A549 (cell line): ENCODE data around the gene TNFRSF11A. TPM values are rescaled to one million over a fixed set of nuclear protein-coding genes. Genes with fewer than 3 reads are reported as not detected.

Experiments used
- ATAC-seq, 2 experiments: fragments of 200-7000 bp in 1 of 2; fragments of >200 bp in 1 of 2; cut with Nextera tagmentation in 1 of 2; cut with Tn5 transposase in 1 of 2; 3 replicates each; pipeline versions ENCODE4 v1.8.0 to v1.9.1; 2018 to 2020; ENCODE audit warnings: mild to moderate bottlenecking in 1 of 2, moderate library complexity in 1 of 2
- CTCF ChIA-PET: fragments of 300-600 bp; sonication (Branson Sonifier 250); formaldehyde crosslinking; extraction: SDS; loops from one replicate; lab custom pipeline; 2021; ENCODE audit warnings: antibody characterized with exemption, inconsistent platforms; lab: Yijun Ruan, JAX
- POLR2A ChIA-PET: fragments of 350-600 bp; formaldehyde crosslinking; extraction: SDS; loops from one replicate; lab custom pipeline; 2021; ENCODE audit warnings: antibody characterized with exemption, inconsistent platforms; lab: Yijun Ruan, JAX
- DNase-seq, 2 experiments: peaks; one replicate each; pipeline versions ENCODE4 v3.0.0 to v3.0.0-alpha.2; 2011 to 2016; ENCODE audit warnings: low read depth in 1 of 2, low spot score in 1 of 2
- FAIRE-seq: peaks from 2 replicates; lab custom pipeline; 2011; peaks lifted over from hg19 to GRCh38; lab: Jason Lieb, UNC
- H3K27ac ChIP-seq, 2 experiments: fragments of >200 bp; sonication (Bioruptor Twin); formaldehyde crosslinking; 3 replicates each; pipeline ENCODE4 v1.5.1; 2016 to 2017
- H3K4me1 ChIP-seq: fragments of >200 bp; sonication (Bioruptor Twin); formaldehyde crosslinking; 3 replicates; pipeline ENCODE4 v1.6.1; 2016
- H3K4me2 ChIP-seq: fragments of >200 bp; sonication (Bioruptor Twin); formaldehyde crosslinking; 3 replicates; pipeline ENCODE4 v1.6.1; 2016
- H3K4me3 ChIP-seq: fragments of >200 bp; sonication (Bioruptor Twin); formaldehyde crosslinking; 3 replicates; pipeline ENCODE4 v1.5.1; 2016
- H3K9me3 ChIP-seq: fragments of >200 bp; sonication (Bioruptor Twin); formaldehyde crosslinking; 3 replicates; pipeline ENCODE4 v1.6.1; 2016
- BHLHE40 ChIP-seq: IDR thresholded peaks from 2 replicates; pipeline ENCODE4 v1.6.1; 2012; ENCODE audit warnings: low read depth, low read length, inconsistent platforms
- CBX2 ChIP-seq: fragments of 200-600 bp; sonication (generic); IDR thresholded peaks from 2 replicates; pipeline ENCODE4 v1.6.1; 2016; ENCODE audit warnings: low read depth, mild to moderate bottlenecking, borderline replicate concordance
- CEBPB ChIP-seq, 2 experiments: fragments of >200 bp in 1 of 2; sonication (Bioruptor Twin) in 1 of 2; formaldehyde crosslinking in 1 of 2; IDR thresholded peaks; 2 replicates each; pipeline ENCODE4 v1.6.1; 2012 to 2016
- CTCF ChIP-seq: fragments of >200 bp; sonication (Bioruptor Twin); formaldehyde crosslinking; IDR thresholded peaks from 3 replicates; pipeline ENCODE4 v1.5.1; 2016
- EHF ChIP-seq: fragments of 250-450 bp; sonication (Bioruptor Pico); IDR thresholded peaks from 2 replicates; pipeline ENCODE4 v1.5.0; 2020; ENCODE audit warnings: mild to moderate bottlenecking
- EHMT2 ChIP-seq: fragments of 200-600 bp; sonication (generic); IDR thresholded peaks from 2 replicates; pipeline ENCODE4 v1.6.1; 2016; ENCODE audit warnings: antibody characterized with exemption, low read depth, mild to moderate bottlenecking, moderate library complexity
- ELK1 ChIP-seq: fragments of 150-350 bp; IDR thresholded peaks from 2 replicates; pipeline ENCODE4 v1.6.1; 2014; ENCODE audit warnings: low read depth, mild to moderate bottlenecking, low read length
- ESRRA ChIP-seq: fragments of 150-350 bp; IDR thresholded peaks from 2 replicates; pipeline ENCODE4 v1.6.1; 2014; ENCODE audit warnings: mild to moderate bottlenecking, low read length, borderline replicate concordance
- FOXS1 ChIP-seq: fragments of 250-450 bp; sonication (Bioruptor Pico); IDR thresholded peaks from 2 replicates; pipeline ENCODE4 v1.5.0; 2020; ENCODE audit warnings: mild to moderate bottlenecking, moderate library complexity
- GATA3 ChIP-seq: IDR thresholded peaks from 2 replicates; pipeline ENCODE4 v1.6.1; 2012; ENCODE audit warnings: borderline replicate concordance
- HES2 ChIP-seq: fragments of >200 bp; sonication (Bioruptor Twin); formaldehyde crosslinking; IDR thresholded peaks from 2 replicates; pipeline ENCODE4 v1.6.1; 2016
- HOXB5 ChIP-seq: fragments of 250-450 bp; sonication (Bioruptor Pico); IDR thresholded peaks from 2 replicates; pipeline ENCODE4 v1.5.0; 2020; ENCODE audit warnings: mild to moderate bottlenecking, moderate library complexity
- JUN ChIP-seq, 2 experiments: fragments of >200 bp; sonication (Bioruptor Twin); formaldehyde crosslinking; IDR thresholded peaks; 2 replicates in 1 of 2; 3 replicates in 1 of 2; pipeline ENCODE4 v1.6.1; 2016 to 2017
- JUNB ChIP-seq: fragments of >200 bp; sonication (Bioruptor Twin); formaldehyde crosslinking; IDR thresholded peaks from 2 replicates; pipeline ENCODE4 v1.6.1; 2016
- KDM1A ChIP-seq: fragments of 200-600 bp; sonication (generic); IDR thresholded peaks from 2 replicates; pipeline ENCODE4 v1.6.1; 2016; ENCODE audit warnings: low read depth, mild to moderate bottlenecking
- MAFK ChIP-seq: fragments of 450-650 bp; IDR thresholded peaks from 2 replicates; pipeline ENCODE4 v1.6.1; 2014; ENCODE audit not compliant: partially characterized antibody
- MAZ ChIP-seq: fragments of 150-350 bp; IDR thresholded peaks from 2 replicates; pipeline ENCODE4 v1.6.1; 2014; ENCODE audit warnings: antibody characterized with exemption, low read depth, low read length, borderline replicate concordance
- NFE2L2 ChIP-seq: fragments of 150-350 bp; conservative IDR thresholded peaks from 2 replicates; pipeline ENCODE4 v1.6.1; 2014; ENCODE audit warnings: low read length
- NPAS2 ChIP-seq: fragments of 250-450 bp; sonication (Bioruptor Pico); IDR thresholded peaks from 2 replicates; pipeline ENCODE4 v1.8.0; 2022; ENCODE audit warnings: mild to moderate bottlenecking, moderate library complexity, borderline replicate concordance
- NR3C1 ChIP-seq: fragments of >200 bp; sonication (Bioruptor Twin); formaldehyde crosslinking; IDR thresholded peaks from 3 replicates; pipeline ENCODE4 v1.6.1; 2017
- POLR2A ChIP-seq: IDR thresholded peaks from 2 replicates; pipeline ENCODE4 v1.6.1; 2012; ENCODE audit warnings: mild to moderate bottlenecking, low read length
- RAD21 ChIP-seq, 2 experiments: fragments of >200 bp in 1 of 2; sonication (Bioruptor Twin) in 1 of 2; formaldehyde crosslinking in 1 of 2; IDR thresholded peaks in 1 of 2; conservative IDR thresholded peaks in 1 of 2; 2 replicates in 1 of 2; 3 replicates in 1 of 2; pipeline ENCODE4 v1.6.1; 2012 to 2018; ENCODE audit warnings: inconsistent platforms in 1 of 2
- RARB ChIP-seq: fragments of 250-450 bp; sonication (Bioruptor Pico); IDR thresholded peaks from 2 replicates; pipeline ENCODE4 v1.8.0; 2021; ENCODE audit warnings: mild to moderate bottlenecking, moderate library complexity
- RFX5 ChIP-seq: fragments of 450-650 bp; IDR thresholded peaks from 2 replicates; pipeline ENCODE4 v1.7.1; 2014; ENCODE audit warnings: antibody characterized with exemption, mild to moderate bottlenecking, moderate library complexity
- RNF2 ChIP-seq: fragments of 200-600 bp; sonication (generic); IDR thresholded peaks from 2 replicates; pipeline ENCODE4 v1.6.1; 2016; ENCODE audit warnings: low read depth, mild to moderate bottlenecking, antibody characterized with exemption, moderate library complexity, borderline replicate concordance
- SMC3 ChIP-seq: fragments of >200 bp; sonication (Bioruptor Twin); formaldehyde crosslinking; IDR thresholded peaks from 3 replicates; pipeline ENCODE4 v1.6.1; 2018; ENCODE audit warnings: inconsistent platforms
- TFCP2L1 ChIP-seq: fragments of 250-450 bp; sonication (Bioruptor Pico); IDR thresholded peaks from 2 replicates; pipeline ENCODE4 v1.5.0; 2021; ENCODE audit warnings: mild to moderate bottlenecking
- TP53 ChIP-seq: fragments of 250-450 bp; sonication (Bioruptor Pico); IDR thresholded peaks from 2 replicates; pipeline ENCODE4 v1.5.0; 2021; ENCODE audit warnings: mild to moderate bottlenecking, moderate library complexity
- ZC3H11A ChIP-seq: fragments of 450-650 bp; IDR thresholded peaks from 2 replicates; pipeline ENCODE4 v1.6.1; 2014; ENCODE audit warnings: antibody characterized with exemption, mild to moderate bottlenecking
- ZFP36 ChIP-seq: fragments of 450-650 bp; IDR thresholded peaks from 2 replicates; pipeline ENCODE4 v1.6.1; 2014; ENCODE audit warnings: borderline replicate concordance; ENCODE audit not compliant: partially characterized antibody
- ZNF302 ChIP-seq: fragments of 250-450 bp; sonication (Bioruptor Pico); IDR thresholded peaks from 2 replicates; pipeline ENCODE4 v1.9.0; 2021; ENCODE audit warnings: inconsistent platforms, mild to moderate bottlenecking, moderate library complexity
- WGBS: methylation state at CpG from one replicate; pipeline ENCODE4 v1.1.6; 2017; ENCODE audit errors: missing lambda C conversion rate; 5-methylcytosine and 5-hydroxymethylcytosine counted together
- polyA minus RNA-seq: library from RNA; depleted of rRNA, polyadenylated mRNA; stranded (reverse); fragments of >200 nt; gene quantifications from 2 replicates; pipeline ENCODE4 v1.2.3, GENCODE V29; 2011; rRNA and poly(A)+ RNA removed
- polyA plus RNA-seq, 4 experiments: library from polyadenylated mRNA; depleted of rRNA in 3 of 4; stranded (reverse); fragments of >200 nt; fragmentation: RNase III in 1 of 4; extraction: RNeasy Plus Mini Kit Qiagen cat#74134 plus additional on column Dnase treatment in 1 of 4; gene quantifications; 2 replicates in 3 of 4; 3 replicates in 1 of 4; pipeline ENCODE4 v1.2.3, GENCODE V29; 2011 to 2017
- TF ChIP-seq, protein P1 (sequence below): fragments of >200 bp; sonication (Bioruptor Twin); formaldehyde crosslinking; IDR thresholded peaks from 3 replicates; pipeline ENCODE4 v1.6.1; 2016

Gene TNFRSF11A
- 4.0 and 5.2 TPM in 2 replicates for polyA plus RNA-seq (2011; rRNA removed)
- 3.5 and 4.2 TPM in 2 replicates for polyA plus RNA-seq (2012; cell fraction: cytosol; rRNA removed)
- 4.2 and 6.0 TPM in 2 replicates for polyA plus RNA-seq (2012; cell fraction: nucleus; rRNA removed)
- 1.9 to 2.1 TPM (median 2.0 TPM) in 3 replicates for polyA plus RNA-seq (2017; fragmentation: RNase III; extraction: RNeasy Plus Mini Kit Qiagen cat#74134 plus additional on column Dnase treatment)
- 2.2 and 3.7 TPM in 2 replicates for polyA minus RNA-seq

GRCh38 chr18:62324917-62325805 is at the start of gene TNFRSF11A:
Gene TNFRSF11A (plus strand): TSS chr18:62325310. CDS start chr18:62325353, 43 bp downstream.
- 2% methylated on average over 25 of the region's 99 CpGs for WGBS
- POLR2A ChIA-PET = no interaction called here
- peak; percentile 89 to 90 for ATAC-seq
- H3K4me2 ChIP-seq = peak within 1 kb of the TSS; percentile 94
- no peak for FAIRE-seq
- peak; percentile 38 to 57 for DNase-seq
- CTCF ChIA-PET = interaction anchor here (0.9 to 3.0 kb wide), 10 partner anchors 10 to 259 kb away, joined by 3 to 14 read pairs (median 4); no protein-coding TSS in a partner anchor
- H3K27ac ChIP-seq = peak within 1 kb of the TSS; percentile 72 to 81
- peaks cover 19% of the 10 kb centered on the region for H3K4me1 ChIP-seq
- peak; percentile 81; the same call in 1 of the 2 replicates for TF ChIP-seq RNF2
- TF ChIP-seq POLR2A = peak; percentile 66
- peak; percentile 26 to 32; a peak in 3 of 5 replicates for TF ChIP-seq RAD21 (conservative IDR thresholded peaks at IDR 0.05 in 1 of 2, IDR thresholded peaks at IDR 0.05 in 1 of 2)
- TF ChIP-seq NFE2L2 = no peak
- no peak for TF ChIP-seq CEBPB (IDR thresholded peaks at IDR 0.05)
- TF ChIP-seq HES2 = no peak
- TF ChIP-seq ZFP36 = no peak
- no peak for TF ChIP-seq NR3C1
- TF ChIP-seq, protein P1, sequence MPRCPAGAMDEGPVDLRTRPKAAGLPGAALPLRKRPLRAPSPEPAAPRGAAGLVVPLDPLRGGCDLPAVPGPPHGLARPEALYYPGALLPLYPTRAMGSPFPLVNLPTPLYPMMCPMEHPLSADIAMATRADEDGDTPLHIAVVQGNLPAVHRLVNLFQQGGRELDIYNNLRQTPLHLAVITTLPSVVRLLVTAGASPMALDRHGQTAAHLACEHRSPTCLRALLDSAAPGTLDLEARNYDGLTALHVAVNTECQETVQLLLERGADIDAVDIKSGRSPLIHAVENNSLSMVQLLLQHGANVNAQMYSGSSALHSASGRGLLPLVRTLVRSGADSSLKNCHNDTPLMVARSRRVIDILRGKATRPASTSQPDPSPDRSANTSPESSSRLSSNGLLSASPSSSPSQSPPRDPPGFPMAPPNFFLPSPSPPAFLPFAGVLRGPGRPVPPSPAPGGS = 0 out of 3 replicates have a peak, but pooled peaks have one; percentile 47
- peak; percentile 61 for TF ChIP-seq CTCF
- no peak for TF ChIP-seq EHMT2
- TF ChIP-seq SMC3 = peak; percentile 52
- no peak for TF ChIP-seq CBX2
- H3K4me3 ChIP-seq = peak within 1 kb of the TSS; percentile 70
- no peaks in the 10 kb centered on the region for H3K9me3 ChIP-seq

DNA sequence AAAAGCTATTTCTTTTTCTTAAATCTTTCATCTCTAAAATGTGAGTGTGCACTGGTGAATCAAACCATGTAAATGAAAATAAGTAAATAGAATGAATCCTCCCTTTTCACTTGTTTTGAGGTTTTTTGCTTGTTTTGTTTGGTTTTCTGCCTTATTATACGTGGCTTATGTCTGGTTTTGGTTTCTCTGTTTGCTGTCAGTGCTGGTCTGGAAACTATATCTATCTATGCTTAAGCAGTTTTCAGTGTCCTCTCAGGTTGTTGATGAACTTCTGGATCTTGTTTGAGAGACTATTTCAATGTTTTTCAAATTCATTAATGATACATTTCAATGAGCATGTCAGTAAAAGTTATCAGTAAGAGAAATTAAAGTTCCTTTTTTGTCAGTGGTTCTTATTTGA is 48.1 kb upstream of the TNFRSF11A start:
- WGBS = 70% methylated on average over 1 of the region's 1 CpG
- H3K27ac ChIP-seq = no peak overlapping the region
- POLR2A ChIA-PET = no interaction called here
- H3K4me3 ChIP-seq = no peak overlapping the region
- CTCF ChIA-PET = no interaction called here
- FAIRE-seq = no peak
- H3K9me3 ChIP-seq = no peaks in the 10 kb centered on the region
- H3K4me2 ChIP-seq = no peak overlapping the region
- ATAC-seq = no peak
- TF ChIP-seq MAFK = no peak
- TF ChIP-seq BHLHE40 = no peak
- no peak for TF ChIP-seq TFCP2L1 (CRISPR knock-in tag)
- no peak for TF ChIP-seq FOXS1 (CRISPR knock-in tag)
- no peak for TF ChIP-seq ZC3H11A
- TF ChIP-seq JUN (IDR thresholded peaks at IDR 0.05) = no peak
- TF ChIP-seq TP53 (CRISPR knock-in tag) = no peak
- no peak for TF ChIP-seq RARB (CRISPR knock-in tag)
- TF ChIP-seq RFX5 = no peak
- TF ChIP-seq EHMT2 = no peak
- TF ChIP-seq MAZ = no peak
- no peak for TF ChIP-seq ZNF302 (CRISPR knock-in tag)
- no peak for TF ChIP-seq ELK1
- TF ChIP-seq HOXB5 (CRISPR knock-in tag) = no peak
- TF ChIP-seq GATA3 = no peak
- TF ChIP-seq ESRRA = no peak
- TF ChIP-seq JUNB = no peak
- TF ChIP-seq KDM1A = no peak
- no peak for TF ChIP-seq NPAS2
- TF ChIP-seq EHF = no peak
- H3K4me1 ChIP-seq = peaks cover 9% of the 10 kb centered on the region
- no peak for DNase-seq
